LNCAP (cell line): Measurements from ENCODE around the gene CALHM1.

Experiments used
- CTCF ChIP-seq: fragments of 450-650 bp; IDR thresholded peaks from 2 replicates; pipeline ENCODE4 v1.5.1; 2017; ENCODE audit warnings: mild to moderate bottlenecking

Gene CALHM1

DNA sequence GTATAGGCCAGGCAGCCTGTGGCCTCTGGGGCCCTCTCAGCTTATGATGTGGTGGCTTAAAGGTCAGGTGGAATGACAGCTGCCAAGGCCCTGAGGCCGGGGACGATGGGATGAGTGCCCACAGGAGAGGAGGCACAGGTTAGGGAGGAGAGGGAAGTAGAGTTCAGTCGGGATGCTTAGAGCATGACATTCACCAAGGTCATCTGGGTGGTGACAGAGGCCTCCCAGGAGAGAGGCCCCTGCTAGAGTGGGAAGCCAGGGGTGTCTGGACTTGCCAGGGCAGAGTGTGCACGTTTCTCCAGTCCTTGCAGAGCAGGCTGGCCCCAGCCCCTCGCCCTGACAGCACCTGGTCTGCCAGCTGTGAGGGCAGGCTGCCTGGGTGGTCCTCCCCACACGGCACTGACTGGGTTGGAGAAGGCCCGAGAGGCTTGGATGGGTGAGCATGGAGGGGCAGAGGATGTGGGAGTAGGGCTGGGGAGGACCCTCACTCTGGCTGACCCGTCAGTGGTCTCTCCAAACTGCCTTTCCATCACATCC is 1.5 kb downstream of the CALHM1 start:
- TF ChIP-seq CTCF: no peak

GRCh38 chr10:103456074-103456660 is 2.5 kb downstream of the CALHM1 start:
- no peak for TF ChIP-seq CTCF

DNA sequence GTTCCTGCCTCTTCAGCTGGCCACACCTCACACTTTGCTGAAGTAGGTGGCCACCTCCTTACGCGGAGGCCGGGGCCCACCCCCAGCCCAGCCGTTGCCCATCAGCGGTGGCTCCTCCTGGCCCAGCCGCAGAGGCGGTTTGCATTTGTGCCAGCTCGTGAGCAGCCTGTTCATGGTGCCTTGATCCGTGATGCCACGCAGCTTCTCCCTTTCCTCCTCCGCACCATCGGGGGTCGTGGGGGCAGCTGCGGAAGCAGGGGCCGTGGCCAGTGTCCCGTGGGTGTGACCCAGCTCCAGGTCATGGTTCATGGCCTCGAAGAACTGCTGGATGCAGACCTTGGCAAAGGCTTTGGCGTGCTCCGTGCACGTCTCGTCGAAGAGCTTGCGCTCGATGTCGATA is 3.5 kb downstream of the CALHM1 start:
- TF ChIP-seq CTCF: no peak

DNA sequence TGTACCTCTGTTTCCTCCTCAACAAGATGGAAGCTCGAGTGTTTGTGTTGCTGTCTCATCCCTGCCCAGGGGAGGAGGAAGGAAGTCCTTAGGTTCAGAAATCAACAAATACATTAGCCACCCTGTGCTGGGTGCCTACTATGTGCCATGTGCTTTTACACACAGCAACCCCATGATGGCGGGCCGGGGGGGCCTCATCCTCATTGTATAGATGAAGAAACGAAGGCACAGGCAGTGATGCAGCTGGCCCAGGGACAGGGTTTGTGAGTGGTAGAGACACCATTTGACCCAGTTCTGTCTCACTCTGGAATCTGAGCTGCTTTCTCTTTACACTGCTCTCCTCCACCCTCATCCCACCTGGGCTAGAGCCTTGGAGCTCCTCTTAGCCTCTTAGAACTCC is 4.7 kb downstream of the CALHM1 start:
- TF ChIP-seq CTCF: no peak

GRCh38 chr10:103452506-103453230 is 6.0 kb downstream of the CALHM1 start:
- no peak for TF ChIP-seq CTCF

- TF ChIP-seq CTCF: no peak
These were observed 6.7 kb downstream of the CALHM1 start, which contains the start of gene CALHM2 for GRCh38 chr10:103451831-103452505. TSS of gene CALHM2 (minus strand) at chr10:103452370. CDS start at chr10:103449941, 2,429 bp downstream.

- no peak for TF ChIP-seq CTCF
These were observed 7.4 kb downstream of the CALHM1 start for GRCh38 chr10:103451091-103451813.
